Pancreas (tissue), 10 donors: ENCODE data around the gene GDF10. TPM values are rescaled to one million over a fixed set of nuclear protein-coding genes. Genes with fewer than 3 reads are reported as not detected.

Experiments
- ATAC-seq, 4 donors: fragments of 200-7000 bp; cut with Tn5 transposase; one replicate each; pipeline versions ENCODE4 v1.8.0 to v1.9.1; 2020; ENCODE audit warnings: mild to moderate bottlenecking in 4 of 4, moderate library complexity in 4 of 4
- DNase-seq, 6 donors: peaks; one replicate each; pipeline ENCODE4 v3.0.0-alpha.2; 2020
- FAIRE-seq: peaks from 2 replicates; lab custom pipeline; 2012; peaks lifted over from hg19 to GRCh38; lab: Jason Lieb, UNC
- H3K27ac ChIP-seq, 4 donors: fragments of 200-600 bp; sonication (generic); 1 replicate in 3 of 4; 2 replicates in 1 of 4; pipeline versions ENCODE4 v1.5.0 to v1.8.0; 2020
- H3K27me3 ChIP-seq, 4 donors: fragments of 200-600 bp; one replicate each; pipeline ENCODE4 v1.8.0; 2021
- H3K36me3 ChIP-seq, 3 donors: fragments of 200-600 bp; sonication (generic) in 1 of 3; one replicate each; pipeline versions ENCODE4 v1.5.0 to v1.8.0; 2020 to 2021
- H3K4me1 ChIP-seq, 3 donors: fragments of 200-600 bp; one replicate each; pipeline ENCODE4 v1.8.0; 2021
- H3K4me3 ChIP-seq, 4 donors: fragments of 200-600 bp; sonication (generic) in 2 of 4; one replicate each; pipeline versions ENCODE4 v1.5.0 to v1.8.0; 2020 to 2021
- H3K9me3 ChIP-seq, 4 donors: fragments of 200-600 bp; one replicate each; pipeline ENCODE4 v1.8.0; 2021
- CTCF ChIP-seq, 4 donors: fragments of 200-600 bp; sonication (generic) in 3 of 4; IDR thresholded peaks; one replicate each; pipeline versions ENCODE4 v1.5.0 to v1.8.0; 2021; ENCODE audit warnings: antibody characterized with exemption in 4 of 4
- WGBS, 2 donors: extraction: QIAGEN DNeasy Blood & Tissue Kit; methylation state at CpG; one replicate each; pipeline ENCODE4 v1.1.7; 2013; 5-methylcytosine and 5-hydroxymethylcytosine counted together
- intact Hi-C, 3 donors: fragments of 100-400 bp; cut with DNase I; formaldehyde crosslinking; loops; one replicate each; pipeline versions ENCODE4 v1.11.1 to v1.14.2; 2022
- polyA plus RNA-seq, 2 donors: library from polyadenylated mRNA; stranded (reverse); fragments of 200-250 nt; gene quantifications; one replicate each; pipeline ENCODE4 v1.2.3, GENCODE V29; 2013
- total RNA-seq, 6 donors: library from RNA; stranded (reverse); fragmentation: NEBNext Ultra II Directional in 4 of 6; extraction: Animal tissue kit (Norgen Biotek cat#: 25700) in 4 of 6; gene quantifications; one replicate each; pipeline versions ENCODE4 v1.2.1 to v1.2.4, GENCODE V29; 2021 to 2023
- donor health status: healthy with polysubstance abuse.
- donor health status: DM: no; HTN: no; CAD: no; lungs with moderate emphysema.
- donor health status: DM: no; HTN: no; CAD: no.
- donor health status: control.
- donor health status: control.
- donor health status: Bipolar disorder and iron deficiency.
- donor health status: DM: yes; HTN: yes; CAD: no.
- donor health status: DM: no; HTN: no; CAD: no.
- donor health status: DM: no; HTN: no; CAD: no.
- donor health status: DM: yes; HTN: yes; CAD: no.

GDF10 gene
- total and polyA plus RNA-seq, 8 donors = 2.0 to 13.7 (median 8.8) TPM

DNA sequence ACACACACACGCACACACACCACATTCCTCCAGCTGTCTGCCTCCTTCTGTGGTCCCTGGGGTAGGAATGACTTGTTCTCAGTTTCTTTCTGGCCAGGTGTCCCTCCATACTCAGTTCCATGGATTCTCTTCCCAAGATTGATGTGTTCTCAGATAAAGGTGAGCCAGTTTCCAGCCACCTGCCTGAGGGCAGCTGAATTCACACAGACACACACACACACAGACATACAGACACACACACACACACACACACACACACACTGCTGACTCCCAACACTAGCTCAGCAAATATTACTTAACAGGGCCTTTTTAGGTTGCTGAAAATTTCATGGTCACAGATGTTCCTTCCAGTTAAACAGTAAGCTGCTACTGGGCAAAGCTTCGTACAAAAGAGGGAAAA is 45.4 kb upstream of the GDF10 start:
- Histone ChIP-seq H3K4me1 (peaks cover 6 to 16% (median 11%) of the 10 kb centered on the region in 3 donors), H3K4me3 (no peak overlapping the region), H3K27me3 (no peaks in the 10 kb centered on the region), H3K36me3 (no peaks in the 10 kb centered on the region), H3K27ac (peak overlapping the region; percentile 6 to 56 (median 54)), H3K9me3 (no peaks in the 10 kb centered on the region)
- no peak for TF ChIP-seq CTCF (IDR thresholded peaks at IDR 0.05)
- ATAC-seq (peak; percentile 81 to 91 (median 88)), FAIRE-seq (no peak), DNase-seq (peak in 4 of 6 donors; percentile 60 to 79 (median 75))
- intact Hi-C loops = no loop called here
- 27 to 29% methylated on average over 2 of the region's 2 CpGs for WGBS, 2 donors

GRCh38 chr10:47255033-47255813 is 44.8 kb upstream of the GDF10 start:
- H3K36me3 ChIP-seq = no peaks in the 10 kb centered on the region
- H3K4me3 ChIP-seq = no peak overlapping the region
- H3K27ac ChIP-seq = peak overlapping the region in 1 of 4 donors; percentile 35
- TF ChIP-seq CTCF (IDR thresholded peaks at IDR 0.05) = no peak
- no peak for FAIRE-seq
- H3K4me1 ChIP-seq = peaks cover 6 to 16% (median 11%) of the 10 kb centered on the region in 3 donors
- DNase-seq = peak in 1 of 6 donors; percentile 24
- peak in 3 of 4 donors; percentile 3 to 7 (median 4) for ATAC-seq
- WGBS, 2 donors = 87 to 89% methylated on average over 10 of the region's 10 CpGs
- H3K27me3 ChIP-seq = no peaks in the 10 kb centered on the region
- H3K9me3 ChIP-seq = no peaks in the 10 kb centered on the region
- intact Hi-C loops = no loop called here

DNA sequence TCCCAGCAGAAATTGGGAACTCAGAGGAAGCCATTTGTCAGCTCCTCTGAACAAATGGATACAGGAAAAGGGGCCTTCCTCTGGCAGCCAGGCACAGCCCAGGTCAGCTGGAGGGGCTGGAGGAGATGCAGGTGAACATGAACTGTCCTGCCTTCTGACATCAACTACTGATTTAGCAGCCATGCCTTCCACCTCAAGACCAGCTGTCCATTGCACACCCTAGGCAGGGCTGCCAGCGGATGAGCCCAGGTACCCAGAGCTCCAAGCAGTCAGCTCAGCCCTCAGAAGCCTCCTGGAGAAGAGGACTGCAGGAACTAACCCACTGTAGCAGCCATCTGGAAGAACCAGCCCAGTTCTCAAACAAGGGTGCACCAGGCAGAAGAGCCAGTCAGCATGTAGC is 44.1 kb upstream of the GDF10 start:
- 93 to 100% methylated on average over 1 of the region's 1 CpG for WGBS, 2 donors
- no peak overlapping the region for H3K4me3 ChIP-seq
- TF ChIP-seq CTCF (IDR thresholded peaks at IDR 0.05) = no peak
- FAIRE-seq = no peak
- no peak overlapping the region for H3K27ac ChIP-seq
- ATAC-seq = no peak
- no peak for DNase-seq
- H3K9me3 ChIP-seq = no peaks in the 10 kb centered on the region
- no peaks in the 10 kb centered on the region for H3K36me3 ChIP-seq
- no peaks in the 10 kb centered on the region for H3K27me3 ChIP-seq
- intact Hi-C loops = no loop called here
- peaks cover 6 to 16% (median 11%) of the 10 kb centered on the region in 3 donors for H3K4me1 ChIP-seq

DNA sequence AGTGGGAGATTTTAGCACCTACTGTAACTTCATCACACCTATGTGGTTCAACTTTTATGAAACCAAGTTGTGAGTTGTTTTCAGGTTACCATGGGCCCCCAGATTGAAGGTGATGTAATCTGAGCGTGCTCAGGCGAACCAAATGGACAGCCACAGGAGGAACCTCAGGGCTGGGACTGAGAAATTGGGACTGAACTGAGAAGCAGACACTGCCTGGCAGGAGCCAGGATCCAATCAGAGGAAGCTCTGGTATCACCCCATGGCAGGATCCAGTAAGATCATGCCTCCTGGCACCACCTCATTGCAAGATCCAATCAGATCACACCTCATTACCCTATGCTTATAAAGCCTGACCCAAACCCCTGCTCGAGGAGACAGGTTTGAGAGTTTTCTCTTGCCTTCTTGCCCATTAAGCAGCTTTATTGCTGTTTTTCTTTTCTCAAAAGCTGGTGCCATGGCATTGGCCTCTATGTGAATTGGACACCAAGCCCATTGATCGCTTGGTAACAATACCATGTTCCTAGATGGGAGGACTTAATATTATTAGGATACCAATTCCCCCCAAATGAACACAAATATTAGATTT is 43.2 kb upstream of the GDF10 start:
- H3K9me3 ChIP-seq = no peaks in the 10 kb centered on the region
- H3K27me3 ChIP-seq = no peaks in the 10 kb centered on the region
- intact Hi-C loops = no loop called here
- WGBS, 2 donors = 75 to 77% methylated on average over 4 of the region's 4 CpGs
- no peak overlapping the region for H3K27ac ChIP-seq
- DNase-seq (no peak), FAIRE-seq (no peak), ATAC-seq (no peak)
- H3K4me3 ChIP-seq = no peak overlapping the region
- no peak for TF ChIP-seq CTCF (IDR thresholded peaks at IDR 0.05)
- peaks cover 6 to 16% (median 11%) of the 10 kb centered on the region in 3 donors for H3K4me1 ChIP-seq
- H3K36me3 ChIP-seq = no peaks in the 10 kb centered on the region
